GM18870 (cell line): ENCODE measurements around the gene TUSC1.
"Not testable (repeated sequence)": the region's sequence is repeated elsewhere in the genome, so short reads cannot be mapped to it uniquely, and the experiment has no call there.

Source experiments
- ATAC-seq: cut with Tn5 transposase; IDR thresholded peaks from one replicate; pipeline ENCODE4 v1.9.1; 2021; ENCODE audit warnings: moderate library complexity; ENCODE audit not compliant: unreplicated experiment

TUSC1 gene

GRCh38 chr9:25678147-25678666, at the start of gene TUSC1:
Gene TUSC1, minus strand, starts transcription at chr9:25678444. Its CDS starts 132 bp downstream, at chr9:25678312.
- no peak for ATAC-seq

DNA sequence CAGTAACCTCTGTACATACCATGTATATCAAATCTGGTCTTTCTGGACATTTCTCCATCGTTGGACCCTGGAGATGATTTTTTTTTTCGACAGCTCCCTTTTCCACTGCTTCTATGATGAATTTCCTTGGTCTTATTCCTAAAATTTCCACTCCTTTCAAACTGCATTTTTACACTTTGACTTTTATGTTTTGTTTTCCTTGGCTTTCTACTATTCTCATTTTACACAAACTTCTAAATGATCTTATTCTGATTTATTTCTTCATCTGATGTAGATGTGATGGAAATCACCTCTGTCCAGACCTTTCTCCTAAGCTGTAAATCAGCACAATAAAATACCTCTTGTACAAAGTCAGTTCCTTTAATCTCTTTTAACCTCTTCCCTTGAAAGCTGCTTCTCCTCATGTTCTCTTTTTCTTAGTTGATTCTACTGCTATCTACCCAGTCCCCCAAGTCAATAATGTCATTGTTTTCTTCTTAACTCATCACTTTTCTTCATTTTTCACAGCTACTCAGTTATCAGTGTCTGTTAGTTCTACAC, 48.7 kb upstream of the TUSC1 start:
- no peak for ATAC-seq

DNA sequence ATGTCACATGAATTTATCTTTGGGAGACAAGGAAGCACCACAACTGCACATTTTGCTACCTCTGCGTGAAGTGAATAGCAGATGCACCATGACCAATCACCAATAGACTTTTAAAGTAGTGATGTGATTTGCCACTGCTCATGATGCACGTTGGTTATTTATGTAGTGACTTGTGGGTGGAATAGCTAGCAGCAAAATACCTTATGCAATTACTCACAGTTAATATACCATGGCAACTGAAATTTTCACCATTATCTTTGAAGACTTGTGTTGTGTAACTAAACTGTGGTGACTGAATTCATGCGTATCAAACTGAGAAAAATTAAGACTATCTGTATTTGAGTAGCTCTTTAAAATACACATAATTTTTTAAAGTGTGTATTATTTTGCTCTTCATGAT, 46.2 kb upstream of the TUSC1 start:
- no peak for ATAC-seq

DNA sequence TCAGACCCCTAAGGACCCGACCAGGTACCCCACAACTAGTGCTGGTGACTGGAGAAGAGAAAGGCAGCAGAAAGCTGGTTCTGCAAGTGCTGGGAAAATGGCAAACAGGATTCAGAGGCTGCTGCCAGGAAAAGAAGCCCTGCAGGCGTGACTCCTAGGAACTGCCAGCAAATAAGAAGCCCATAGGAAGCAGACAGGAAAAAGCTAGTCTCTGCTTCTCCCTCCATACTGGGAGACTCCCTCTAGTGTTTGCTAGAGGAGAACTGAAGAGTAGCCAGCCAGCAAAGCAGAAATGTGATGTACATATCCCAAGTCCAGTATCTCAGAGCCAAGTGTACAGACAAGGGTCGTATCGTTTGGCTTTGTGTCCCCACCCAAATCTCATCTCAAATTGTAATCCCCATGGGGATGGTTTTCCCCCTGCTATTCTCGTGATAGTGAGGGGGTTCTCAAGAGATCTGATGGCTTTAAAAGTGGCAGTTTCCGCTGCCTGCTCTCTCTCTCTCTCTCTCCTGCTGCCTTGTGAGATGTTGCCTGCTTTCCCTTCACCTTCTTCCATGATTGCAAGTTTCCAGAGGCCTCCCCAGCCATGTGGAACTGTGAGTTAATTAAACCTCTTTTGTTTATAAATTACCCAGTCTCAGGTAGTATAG, 38.1 kb upstream of the TUSC1 start:
- no peak for ATAC-seq

- ATAC-seq: no peak
Observed at GRCh38 chr9:25709941-25710340, 31.7 kb upstream of the TUSC1 start.

- no peak for ATAC-seq
Observed at GRCh38 chr9:25704800-25705199, 26.6 kb upstream of the TUSC1 start.

GRCh38 chr9:25703701-25704357, 25.6 kb upstream of the TUSC1 start:
- no peak for ATAC-seq

- no peak for ATAC-seq
Observed at GRCh38 chr9:25702536-25702935, 24.3 kb upstream of the TUSC1 start.

DNA sequence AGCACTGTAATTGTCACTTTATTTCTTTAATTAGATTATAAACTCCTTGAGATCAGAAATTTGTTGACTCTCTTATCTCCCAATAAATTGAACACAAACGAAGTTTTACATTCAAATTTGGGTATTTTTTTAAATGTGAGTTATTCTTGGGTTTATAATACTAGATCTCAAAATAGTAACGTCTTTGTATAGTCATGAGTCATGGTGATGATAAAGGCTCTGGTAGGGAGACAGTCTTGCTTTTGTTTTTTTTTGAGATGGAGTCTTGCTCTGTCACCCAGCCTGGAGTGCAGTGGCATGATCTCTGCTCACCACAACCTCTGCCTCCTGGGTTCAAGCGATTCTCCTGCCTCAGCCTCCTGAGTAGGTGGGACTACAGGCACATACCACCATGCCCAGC, 22.7 kb upstream of the TUSC1 start:
- not testable (repeated sequence) for ATAC-seq

GRCh38 chr9:25700430-25700829, 22.2 kb upstream of the TUSC1 start:
- no peak for ATAC-seq

DNA sequence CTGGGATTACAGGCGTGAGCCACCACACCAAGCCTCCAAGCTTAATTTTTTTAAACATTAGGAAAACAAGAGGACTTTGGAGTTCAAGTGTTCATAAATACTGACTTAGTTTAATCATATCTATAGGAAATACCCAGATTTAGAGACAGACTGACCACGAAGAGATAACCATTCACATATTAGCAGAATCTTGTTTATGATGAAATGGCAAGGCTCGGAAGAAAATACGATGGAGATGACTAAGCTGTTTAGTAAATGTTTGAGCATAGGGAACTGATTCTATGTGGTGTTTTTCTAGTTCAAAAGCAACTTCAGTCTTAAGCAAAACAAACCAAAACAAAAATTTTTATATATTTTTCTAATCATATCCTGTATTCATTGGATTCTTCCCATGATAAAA, 13.5 kb upstream of the TUSC1 start:
- ATAC-seq: no peak

DNA sequence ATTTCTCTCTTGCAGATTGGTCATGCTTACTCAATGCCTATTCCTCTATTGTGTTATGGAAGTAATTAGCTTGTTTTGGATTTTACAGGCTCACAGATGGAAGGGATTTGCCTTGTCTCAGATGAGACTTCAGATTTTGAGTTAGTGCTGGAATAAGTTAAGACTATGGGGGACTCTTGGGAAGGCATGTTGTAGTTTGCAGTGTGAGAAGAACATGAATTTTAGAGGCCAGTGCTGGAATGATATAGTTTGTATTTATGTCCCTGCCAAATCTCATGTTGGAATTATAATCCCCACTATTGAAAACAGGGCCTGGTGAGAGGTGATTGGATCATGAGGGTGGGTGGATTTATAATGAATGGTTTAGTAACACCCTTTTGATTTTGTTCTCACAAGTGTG, 6.1 kb upstream of the TUSC1 start:
- ATAC-seq: no peak

DNA sequence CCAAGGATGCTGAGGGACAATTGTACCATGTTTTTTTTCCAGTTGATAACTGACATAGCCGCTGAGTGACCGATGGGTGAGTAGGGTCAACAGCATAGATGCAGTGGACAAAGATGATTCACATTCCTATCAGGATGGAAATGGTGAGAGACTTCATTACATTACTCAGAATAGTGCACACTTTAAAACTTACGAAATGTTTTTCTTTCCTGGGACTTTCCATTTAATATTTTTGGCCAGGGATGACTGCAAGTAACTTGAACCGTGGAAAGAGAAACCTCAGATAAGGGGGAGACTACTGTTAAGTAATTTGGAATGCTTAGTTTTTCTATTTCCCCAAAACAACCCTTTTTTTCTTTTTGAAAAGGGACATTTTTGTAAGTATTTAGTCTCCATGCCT, 3.0 kb upstream of the TUSC1 start:
- no peak for ATAC-seq

- ATAC-seq: no peak
Observed at GRCh38 chr9:25678846-25679360, 659 bp upstream of the TUSC1 start.

- ATAC-seq: no peak
Observed at GRCh38 chr9:25677301-25678146, 720 bp downstream of the TUSC1 start.

- not testable (repeated sequence) for ATAC-seq
Observed at GRCh38 chr9:25675858-25676257, 2.4 kb downstream of the TUSC1 start.

GRCh38 chr9:25658571-25658970, 19.7 kb downstream of the TUSC1 start:
- no peak for ATAC-seq

DNA sequence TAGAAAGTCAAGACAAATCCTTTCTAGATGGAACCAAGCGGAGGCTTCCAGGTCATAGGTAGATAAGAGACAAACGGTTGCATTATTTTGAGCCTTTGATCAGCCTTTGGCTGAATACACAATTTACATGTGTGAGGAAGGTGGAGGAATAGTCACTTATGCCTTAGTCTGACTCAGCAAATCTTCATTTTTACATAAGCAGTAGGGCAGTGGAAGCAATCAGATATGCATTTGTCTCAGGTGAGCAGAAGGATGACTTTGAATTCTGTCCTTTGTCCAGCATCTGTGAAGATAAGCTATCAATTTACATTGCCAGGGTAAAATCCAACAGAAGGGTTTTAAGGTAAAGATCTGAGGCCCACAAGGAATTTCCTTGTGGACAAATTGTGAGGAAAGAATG, 23.8 kb downstream of the TUSC1 start:
- no peak for ATAC-seq

GRCh38 chr9:25648116-25648515, 30.1 kb downstream of the TUSC1 start:
- ATAC-seq: no peak

- ATAC-seq: no peak
Observed at GRCh38 chr9:25636026-25636425, 42.2 kb downstream of the TUSC1 start.

DNA sequence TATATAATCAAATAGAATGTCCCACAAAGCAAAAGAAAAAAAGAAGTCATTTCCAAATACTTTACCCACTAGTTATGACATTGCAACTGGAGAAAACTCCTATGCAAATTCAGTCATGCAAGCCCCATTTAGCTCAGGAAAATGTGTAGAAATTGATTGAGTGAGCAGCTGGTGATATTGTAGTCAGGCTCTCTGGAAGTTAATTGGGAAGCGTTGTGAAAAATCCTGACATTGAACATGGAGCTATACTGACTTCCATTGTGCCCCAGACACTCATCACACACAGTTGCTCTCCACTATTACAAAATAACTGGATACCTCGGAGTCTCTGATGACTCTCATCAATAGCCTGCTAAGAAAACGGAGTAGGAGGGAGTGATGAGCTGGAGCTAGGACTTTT, 49.0 kb downstream of the TUSC1 start:
- no peak for ATAC-seq
